Mucosa of descending colon (tissue), 3 donors: Measurements from ENCODE around the gene CMTR1. TPM values are rescaled to one million over a fixed set of nuclear protein-coding genes. Genes with fewer than 3 reads are reported as not detected.

Source experiments
- ATAC-seq: fragments of 200-7000 bp; cut with Tn5 transposase; one replicate; pipeline ENCODE4 v1.9.1; 2020; ENCODE audit warnings: mild to moderate bottlenecking, moderate library complexity
- DNase-seq, 3 donors: peaks; one replicate each; pipeline ENCODE4 v3.0.0-alpha.2; 2020
- H3K36me3 ChIP-seq: fragments of 200-600 bp; one replicate; pipeline ENCODE4 v1.8.0; 2021; ENCODE audit warnings: low read depth, mild to moderate bottlenecking
- H3K4me1 ChIP-seq: fragments of 200-600 bp; one replicate; pipeline ENCODE4 v1.8.0; 2021; ENCODE audit warnings: low read depth, mild to moderate bottlenecking
- H3K4me3 ChIP-seq: fragments of 200-600 bp; one replicate; pipeline ENCODE4 v1.8.0; 2021; ENCODE audit warnings: mild to moderate bottlenecking
- H3K9me3 ChIP-seq: fragments of 200-600 bp; one replicate; pipeline ENCODE4 v1.8.0; 2021; ENCODE audit warnings: mild to moderate bottlenecking
- intact Hi-C, 2 donors: fragments of 100-400 bp; cut with DNase I in 1 of 2; cut with micrococcal nuclease in 1 of 2; formaldehyde crosslinking; loops; one replicate each; pipeline versions ENCODE4 v1.11.0 to v1.11.1; 2022; cut with DNase I, micrococcal nuclease
- total RNA-seq, 3 donors: library from RNA; stranded (reverse); fragmentation: NEBNext Ultra II Directional in 2 of 3; extraction: Animal tissue kit (Norgen Biotek cat#: 25700) in 2 of 3; gene quantifications; one replicate each; pipeline versions ENCODE4 v1.2.1 to v1.2.4, GENCODE V29; 2021 to 2023
- TF ChIP-seq, protein P1 (sequence below): fragments of 200-600 bp; IDR thresholded peaks from one replicate; pipeline ENCODE4 v1.8.0; 2022; ENCODE audit warnings: antibody characterized with exemption, mild to moderate bottlenecking
- donor health status: DM: no; HTN: no; CAD: no; lungs with moderate emphysema.
- donor health status: DM: no; HTN: no; CAD: no.
- donor health status: DM: no; HTN: yes; CAD: no.

The CMTR1 gene
- total RNA-seq, 3 donors from 2014 or later = 26.1 to 49.8 (median 27.5) TPM

DNA sequence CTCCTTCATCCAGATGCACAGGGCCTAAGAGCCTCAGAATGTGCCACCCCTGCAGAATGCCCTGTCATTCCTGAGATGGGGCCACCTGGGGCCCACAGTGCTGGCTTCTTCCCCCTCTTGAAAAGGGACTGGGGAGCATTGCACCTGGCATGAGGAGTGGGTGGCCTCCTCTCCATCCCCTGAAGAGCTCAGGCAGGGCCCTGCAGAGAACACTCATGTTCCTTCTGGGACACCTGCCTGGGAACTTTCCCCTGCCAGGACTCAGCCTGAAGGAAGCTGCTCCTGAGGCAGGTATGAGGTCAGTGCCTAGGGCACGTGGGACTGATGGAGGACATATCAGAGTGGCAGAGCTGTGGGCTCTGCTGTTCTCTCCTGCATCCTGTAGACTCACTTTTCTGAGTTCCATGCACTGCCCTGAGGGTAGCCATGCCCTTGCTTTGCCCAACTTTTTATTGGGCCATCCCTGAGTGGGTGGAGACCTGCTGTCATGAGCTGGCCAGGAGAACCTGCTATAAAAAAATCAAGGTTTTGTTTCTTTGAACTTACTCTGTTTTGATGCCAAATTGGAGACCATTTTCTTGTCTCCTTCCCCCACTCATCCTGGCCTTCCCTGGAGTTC lies 47.2 kb downstream of the CMTR1 start:
- Histone ChIP-seq H3K36me3 (no peaks in the 10 kb centered on the region), H3K4me3 (no peak overlapping the region), H3K4me1 (no peaks in the 10 kb centered on the region), H3K9me3 (no peaks in the 10 kb centered on the region)
- TF ChIP-seq, protein P1, sequence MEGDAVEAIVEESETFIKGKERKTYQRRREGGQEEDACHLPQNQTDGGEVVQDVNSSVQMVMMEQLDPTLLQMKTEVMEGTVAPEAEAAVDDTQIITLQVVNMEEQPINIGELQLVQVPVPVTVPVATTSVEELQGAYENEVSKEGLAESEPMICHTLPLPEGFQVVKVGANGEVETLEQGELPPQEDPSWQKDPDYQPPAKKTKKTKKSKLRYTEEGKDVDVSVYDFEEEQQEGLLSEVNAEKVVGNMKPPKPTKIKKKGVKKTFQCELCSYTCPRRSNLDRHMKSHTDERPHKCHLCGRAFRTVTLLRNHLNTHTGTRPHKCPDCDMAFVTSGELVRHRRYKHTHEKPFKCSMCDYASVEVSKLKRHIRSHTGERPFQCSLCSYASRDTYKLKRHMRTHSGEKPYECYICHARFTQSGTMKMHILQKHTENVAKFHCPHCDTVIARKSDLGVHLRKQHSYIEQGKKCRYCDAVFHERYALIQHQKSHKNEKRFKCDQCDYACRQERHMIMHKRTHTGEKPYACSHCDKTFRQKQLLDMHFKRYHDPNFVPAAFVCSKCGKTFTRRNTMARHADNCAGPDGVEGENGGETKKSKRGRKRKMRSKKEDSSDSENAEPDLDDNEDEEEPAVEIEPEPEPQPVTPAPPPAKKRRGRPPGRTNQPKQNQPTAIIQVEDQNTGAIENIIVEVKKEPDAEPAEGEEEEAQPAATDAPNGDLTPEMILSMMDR = no peak
- DNase-seq (no peak), ATAC-seq (no peak)
- intact Hi-C loops = no loop called here

- intact Hi-C loops = no loop called here
- no peaks in the 10 kb centered on the region for H3K9me3 ChIP-seq
- H3K4me3 ChIP-seq = no peak overlapping the region
- no peak for DNase-seq
- no peaks in the 10 kb centered on the region for H3K36me3 ChIP-seq
- ATAC-seq = no peak
- H3K4me1 ChIP-seq = no peaks in the 10 kb centered on the region
- TF ChIP-seq, protein P1 = no peak
Observed at GRCh38 chr6:37480951-37481534, 48.0 kb downstream of the CMTR1 start.

GRCh38 chr6:37481711-37482605 lies 48.9 kb downstream of the CMTR1 start:
- intact Hi-C loops = no loop called here
- DNase-seq = no peak
- H3K36me3 ChIP-seq = no peaks in the 10 kb centered on the region
- ATAC-seq = no peak
- H3K4me1 ChIP-seq = no peaks in the 10 kb centered on the region
- no peaks in the 10 kb centered on the region for H3K9me3 ChIP-seq
- no peak overlapping the region for H3K4me3 ChIP-seq
- TF ChIP-seq, protein P1 = no peak

DNA sequence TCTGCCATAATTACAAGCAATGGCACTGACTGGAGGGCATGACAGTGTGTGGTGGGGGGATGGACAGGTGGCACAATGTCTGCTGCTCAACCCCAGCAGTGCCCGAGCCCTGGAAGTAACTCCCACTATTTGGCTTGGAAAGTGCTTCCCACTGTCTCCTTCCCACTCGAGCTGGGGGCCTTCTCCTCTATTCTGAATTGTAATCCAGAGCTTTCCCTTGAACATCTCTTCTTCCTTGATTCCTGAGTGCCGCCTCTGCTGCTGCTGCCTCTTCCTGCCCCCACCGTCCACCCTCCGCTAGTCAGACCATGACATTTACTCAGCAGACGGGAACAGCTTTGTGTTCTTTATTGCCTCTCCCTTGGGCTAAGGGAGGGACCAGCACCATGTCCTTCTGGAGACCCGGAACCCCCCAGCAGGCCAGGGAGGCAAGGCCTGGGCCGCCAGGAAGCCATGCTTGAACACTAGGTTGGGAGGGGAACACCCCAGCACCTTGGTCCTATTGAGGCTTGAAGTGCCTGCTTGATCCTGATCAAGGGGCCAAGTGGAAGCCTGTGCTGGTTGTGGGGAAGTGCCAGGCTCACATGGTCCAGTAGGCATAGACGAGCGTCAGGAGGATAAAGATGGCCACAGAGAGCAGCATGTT lies 49.7 kb downstream of the CMTR1 start:
- H3K4me3 ChIP-seq = no peak overlapping the region
- no peaks in the 10 kb centered on the region for H3K4me1 ChIP-seq
- intact Hi-C loops = no loop called here
- H3K36me3 ChIP-seq = no peaks in the 10 kb centered on the region
- no peaks in the 10 kb centered on the region for H3K9me3 ChIP-seq
- DNase-seq (no peak), ATAC-seq (no peak)
- TF ChIP-seq, protein P1 = no peak

- H3K36me3 ChIP-seq = no peaks in the 10 kb centered on the region
- ATAC-seq = no peak
- DNase-seq = no peak
- no peaks in the 10 kb centered on the region for H3K4me1 ChIP-seq
- H3K4me3 ChIP-seq = no peak overlapping the region
- intact Hi-C loops = no loop called here
- TF ChIP-seq, protein P1 = no peak
- no peaks in the 10 kb centered on the region for H3K9me3 ChIP-seq
Observed at GRCh38 chr6:37483252-37483901, 50.4 kb downstream of the CMTR1 start.
